Stimulated activated CD4-positive, alpha-beta T cell treated with anti-CD3 and anti-CD28 coated beads, TNF-alpha, amount 100 ng/mL, for 24 hours (primary cell): Measurements from ENCODE around the gene FRMD4A.
"Not testable (repeated sequence)": the region's sequence is repeated elsewhere in the genome, so short reads cannot be mapped to it uniquely, and the experiment has no call there.

Experiments
- DNase-seq, 3 experiments: peaks; one replicate each; pipeline ENCODE4 v3.0.0-alpha.2; 2020; ENCODE audit warnings: low read depth in 3 of 3

FRMD4A gene

GRCh38 chr10:13851906-13852305, 478.8 kb downstream of the FRMD4A start:
- no peak for DNase-seq

GRCh38 chr10:13848520-13849445, 481.9 kb downstream of the FRMD4A start:
- DNase-seq = no peak

DNA sequence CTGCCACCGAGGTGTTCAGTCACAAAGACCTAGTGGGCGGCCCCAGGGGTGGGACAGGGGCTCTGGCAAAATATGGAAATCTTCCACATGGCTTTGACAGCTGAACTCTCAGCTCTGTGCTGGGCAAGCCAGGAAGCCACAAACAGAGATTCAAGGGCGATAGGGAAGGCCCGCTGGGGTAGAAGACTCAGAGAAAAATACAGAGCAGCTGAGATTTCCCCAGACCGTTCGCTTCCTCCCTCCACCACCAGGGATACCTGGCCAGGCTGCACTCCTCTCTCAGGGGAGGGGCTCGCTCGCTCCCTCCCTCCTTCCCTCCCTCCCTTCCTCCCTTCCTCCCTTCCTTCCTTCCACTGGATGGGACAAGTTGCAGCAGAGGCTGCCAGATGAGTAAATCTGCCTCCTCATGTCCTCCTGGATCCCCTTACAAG, 483.5 kb downstream of the FRMD4A start:
- no peak for DNase-seq

GRCh38 chr10:13845897-13846296, 484.8 kb downstream of the FRMD4A start:
- DNase-seq = no peak

- DNase-seq = no peak
Observed at GRCh38 chr10:13844651-13845050, 486.1 kb downstream of the FRMD4A start.

- no peak for DNase-seq
Observed at GRCh38 chr10:13842117-13842516, 488.6 kb downstream of the FRMD4A start.

DNA sequence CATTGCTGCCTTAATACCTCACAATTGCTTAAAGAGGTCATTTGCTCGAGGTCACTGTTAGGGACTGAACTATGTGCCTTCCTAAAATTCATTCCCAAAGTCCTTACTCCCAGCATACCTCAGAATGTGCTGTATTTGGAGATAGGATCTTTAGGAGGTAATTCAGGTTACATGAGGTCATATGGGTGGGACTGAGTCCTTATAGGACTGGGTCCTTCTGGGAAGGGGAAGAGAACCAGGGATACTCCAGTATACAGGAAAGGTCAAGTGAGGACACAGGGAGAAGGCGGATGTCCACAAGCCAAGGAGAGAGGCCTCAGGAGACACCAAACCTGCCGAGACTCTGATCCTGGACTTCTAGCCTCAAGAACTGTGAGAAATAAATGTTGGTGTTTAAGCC, 490.7 kb downstream of the FRMD4A start:
- DNase-seq = no peak

DNA sequence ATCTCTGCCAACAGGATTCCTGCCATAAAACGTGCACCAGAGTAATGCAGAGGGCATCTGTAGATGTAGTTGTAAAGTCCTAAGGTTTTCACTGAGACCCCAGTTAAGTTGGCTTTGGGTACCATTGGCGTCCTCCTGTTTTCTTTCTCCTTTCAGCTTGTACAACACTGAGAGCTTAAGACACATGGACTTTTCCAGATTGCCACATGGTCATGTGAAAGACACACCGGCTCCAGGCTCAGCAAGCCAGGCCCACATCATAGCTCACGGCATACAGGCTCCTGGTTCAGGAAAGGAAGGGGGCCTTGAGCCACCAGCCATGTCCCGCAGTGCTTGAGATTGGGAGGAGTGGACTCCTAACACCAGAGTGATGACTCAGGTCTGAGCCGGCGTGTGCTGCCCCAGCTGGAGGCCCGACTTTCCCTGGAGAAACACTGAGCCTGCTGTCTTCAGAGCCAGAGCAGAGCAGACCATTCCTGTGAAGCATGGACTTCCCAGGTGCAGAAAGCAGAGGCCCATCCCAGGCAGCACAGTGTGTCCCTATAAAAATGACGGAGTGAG, 491.2 kb downstream of the FRMD4A start:
- no peak for DNase-seq

DNA sequence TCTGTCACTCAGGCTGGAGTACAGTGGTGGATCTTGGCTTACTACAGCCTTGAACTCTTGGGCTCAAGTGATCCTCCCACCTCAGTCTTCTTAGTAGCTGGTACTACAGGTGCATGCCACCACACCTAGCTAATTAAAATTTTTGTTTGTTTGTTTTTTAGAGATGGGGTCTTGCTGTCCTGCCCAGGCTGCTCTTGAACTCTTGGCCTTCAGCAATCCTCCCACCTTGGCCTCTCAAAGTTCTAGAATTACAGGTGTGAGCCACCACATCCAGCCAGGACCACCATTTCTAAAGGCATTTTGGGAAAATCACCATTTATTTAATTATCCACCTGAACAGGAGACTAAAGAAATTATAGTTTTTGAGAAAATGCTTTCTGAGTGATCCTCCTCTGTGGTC, 491.7 kb downstream of the FRMD4A start:
- no peak for DNase-seq

DNA sequence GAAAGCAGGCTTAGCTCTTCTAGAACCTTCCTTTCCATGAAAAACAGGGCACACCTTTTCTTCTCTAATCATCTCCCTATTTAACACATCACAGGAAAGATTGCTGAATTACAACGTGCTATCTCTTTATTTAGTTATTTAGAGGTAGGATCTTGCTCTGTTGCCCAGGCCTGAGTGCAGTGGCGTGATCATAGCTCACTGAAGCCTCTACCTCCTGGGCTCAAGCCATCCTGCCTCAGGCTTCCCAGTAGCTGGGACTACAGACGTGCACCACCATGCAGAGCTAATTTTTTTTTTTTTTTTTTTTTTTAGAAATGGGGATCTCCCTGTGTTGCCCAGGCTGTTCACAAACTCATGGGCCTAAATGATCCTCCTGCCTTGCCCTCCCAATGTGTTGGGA, 492.8 kb downstream of the FRMD4A start:
- no peak for DNase-seq

- no peak for DNase-seq
Observed at GRCh38 chr10:13834581-13835286, 496.0 kb downstream of the FRMD4A start.

DNA sequence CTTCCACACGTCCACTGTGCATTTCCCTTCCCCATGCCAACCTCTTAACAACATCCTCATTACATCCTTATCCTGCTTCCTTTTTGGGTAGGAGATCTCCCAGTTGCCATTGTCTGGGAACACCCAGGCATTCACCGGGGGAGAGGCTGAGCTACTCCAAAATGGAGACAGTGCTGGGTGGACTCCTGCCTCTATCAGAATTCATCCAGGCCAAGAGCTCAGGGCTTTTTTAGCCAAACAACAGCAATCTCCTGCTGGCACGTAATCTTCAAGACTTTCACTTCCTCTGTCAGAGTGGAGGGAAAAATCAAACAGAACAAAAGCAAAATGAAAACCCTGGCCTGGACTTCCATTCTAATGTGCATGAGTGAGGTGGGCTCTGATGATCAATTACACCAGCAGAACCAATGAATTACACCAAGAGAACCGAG, 499.0 kb downstream of the FRMD4A start:
- no peak for DNase-seq

GRCh38 chr10:13830385-13830784, 500.3 kb downstream of the FRMD4A start:
- no peak for DNase-seq

GRCh38 chr10:13829790-13830189, 500.9 kb downstream of the FRMD4A start:
- DNase-seq = no peak

DNA sequence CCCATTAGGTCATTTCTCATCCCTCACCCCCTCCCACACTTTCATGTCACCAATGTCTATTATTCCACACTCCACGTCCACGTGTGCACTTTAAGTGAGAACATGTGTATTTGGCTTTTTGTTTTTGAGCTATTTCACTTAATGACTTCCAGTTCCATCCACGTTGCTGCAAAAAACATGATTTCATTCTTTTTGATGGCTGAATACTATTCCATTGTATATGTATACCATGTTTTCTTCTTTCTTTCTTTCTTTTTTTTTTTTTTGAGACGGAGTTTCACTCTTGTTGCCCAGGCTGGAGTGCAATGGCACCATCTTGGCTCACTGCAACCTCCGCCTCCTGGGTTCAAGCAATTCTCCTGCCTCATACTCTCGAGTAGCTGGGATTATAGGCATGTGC, 502.4 kb downstream of the FRMD4A start:
- DNase-seq = not testable (repeated sequence)

DNA sequence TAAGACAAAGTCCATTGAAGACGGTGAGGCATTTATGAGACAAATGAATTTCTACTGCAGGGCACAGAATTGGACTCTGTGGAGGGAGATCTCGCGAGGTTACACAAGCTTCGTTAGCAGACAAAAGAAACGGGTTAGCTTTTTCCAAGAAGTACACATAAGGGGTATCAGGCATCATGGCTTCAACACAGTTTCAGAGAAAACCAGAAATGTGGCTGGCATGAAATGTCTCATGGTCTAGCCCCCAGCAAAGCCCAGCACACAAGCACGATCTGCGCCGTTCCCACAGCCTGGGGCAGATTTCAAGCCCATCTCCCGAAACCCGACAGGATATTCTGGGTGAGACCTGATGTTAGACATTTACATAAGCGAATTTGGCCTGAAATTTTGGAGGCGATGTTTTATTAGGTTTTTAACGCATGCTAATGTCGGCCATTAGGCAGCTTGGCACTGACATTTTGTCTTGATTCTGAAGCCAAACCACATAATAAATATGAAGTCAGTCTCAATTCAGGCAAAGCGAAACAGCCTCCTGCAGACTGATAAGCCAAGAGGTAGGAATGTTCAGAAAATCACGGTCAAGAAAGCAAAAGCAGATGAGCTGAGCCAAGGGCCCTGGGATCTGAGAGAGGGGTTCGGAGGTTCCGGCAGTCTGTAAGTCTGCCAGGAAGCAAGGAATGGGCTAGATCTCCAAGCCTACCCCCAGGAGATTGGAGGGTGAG, 503.5 kb downstream of the FRMD4A start:
- DNase-seq = no peak

DNA sequence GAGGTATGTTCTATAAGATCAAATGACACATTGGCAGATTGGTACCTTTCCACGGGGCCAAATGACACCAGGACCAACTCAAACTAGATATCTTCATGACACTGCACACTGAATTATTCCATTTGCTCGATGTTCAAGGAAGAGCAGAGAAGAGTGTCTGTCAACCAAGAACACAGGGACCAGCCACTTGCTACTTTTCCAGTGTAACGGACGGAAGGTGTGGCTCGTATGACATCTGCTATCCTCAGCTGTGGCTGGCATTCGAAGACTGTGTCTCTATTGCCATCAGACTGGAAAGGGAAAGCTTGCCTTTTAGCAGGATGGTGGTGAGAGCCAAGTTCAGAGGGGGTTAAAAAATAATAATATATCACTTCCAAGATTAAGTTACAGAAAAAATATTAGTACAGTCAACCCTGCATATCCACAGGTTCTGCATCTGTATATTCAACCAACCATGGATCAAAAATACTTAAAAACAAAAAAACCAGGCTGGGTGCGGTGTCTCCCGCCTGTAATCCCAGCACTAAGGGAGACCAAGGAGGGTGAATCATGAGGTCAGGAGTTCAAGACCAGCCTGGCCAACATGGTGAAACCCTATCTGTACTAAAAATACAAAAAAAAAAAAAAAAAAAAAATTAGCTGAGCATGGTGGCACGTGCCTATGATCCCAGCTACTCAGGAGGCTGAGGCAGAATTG, 506.9 kb downstream of the FRMD4A start:
- no peak for DNase-seq

GRCh38 chr10:13823096-13823708, 507.5 kb downstream of the FRMD4A start:
- DNase-seq = no peak

DNA sequence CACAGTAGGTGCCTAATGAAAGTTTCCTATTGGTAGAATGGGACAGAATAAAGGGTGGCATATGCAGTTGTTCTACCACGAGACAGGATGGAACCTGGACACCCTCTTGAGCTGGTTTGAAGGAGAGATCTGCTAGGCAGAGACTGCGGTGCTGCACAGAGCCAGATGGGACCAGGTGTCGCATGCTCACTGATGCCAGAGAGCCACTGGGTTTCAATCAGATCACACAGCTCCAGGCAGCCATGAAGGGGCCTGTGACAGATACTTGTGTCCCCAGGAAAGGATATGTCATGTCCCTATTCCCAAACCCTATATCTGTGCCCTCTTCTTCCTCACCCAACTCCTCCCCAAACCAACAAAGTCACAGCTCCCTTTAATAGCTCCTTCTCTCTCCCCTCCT, 508.2 kb downstream of the FRMD4A start:
- no peak for DNase-seq

DNA sequence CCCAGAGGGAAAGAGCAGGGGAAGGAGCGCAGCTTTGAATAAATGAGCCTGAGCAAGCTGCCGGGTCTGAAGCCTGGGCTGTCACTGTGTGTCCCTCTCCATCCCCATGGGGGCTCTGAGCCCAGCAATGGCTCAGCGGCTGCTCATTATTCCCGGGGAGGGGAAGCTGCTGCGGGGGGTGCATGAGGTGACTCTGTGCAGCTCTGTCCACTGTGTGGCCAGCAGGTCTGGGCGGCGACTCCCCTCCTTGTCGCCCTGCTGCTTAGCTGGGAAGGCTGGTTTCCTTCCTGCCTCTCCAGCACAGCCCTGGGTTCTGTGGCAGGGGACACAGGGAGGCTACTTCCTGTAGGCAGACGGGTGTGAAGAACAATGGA, 509.8 kb downstream of the FRMD4A start:
- no peak for DNase-seq
